Adrenal gland (tissue), 12 donors: ENCODE measurements around the gene TBC1D30. TPM values are rescaled to one million over a fixed set of nuclear protein-coding genes. Genes with fewer than 3 reads are reported as not detected.

Source experiments
- DNase-seq, 7 donors: peaks; one replicate each; pipeline ENCODE4 v3.0.0-alpha.2; 2019 to 2020
- H3K27ac ChIP-seq, 5 donors: fragments of 200-600 bp; sonication (generic) in 4 of 5; 1 replicate in 3 of 5; 2 replicates in 2 of 5; pipeline versions ENCODE4 v1.5.1 to v1.8.0; 2016 to 2020; ENCODE audit warnings: mild to moderate bottlenecking in 1 of 5
- H3K27me3 ChIP-seq: fragments of 200-600 bp; 2 replicates; pipeline ENCODE4 v1.8.0; 2021
- H3K36me3 ChIP-seq, 2 donors: fragments of 200-600 bp; replicated peaks in 1 of 2; 1 replicate in 1 of 2; 2 replicates in 1 of 2; pipeline versions ENCODE4 v1.5.1 to v1.8.0; 2018 to 2022
- H3K4me1 ChIP-seq, 2 donors: fragments of 200-600 bp; replicated peaks in 1 of 2; 1 replicate in 1 of 2; 2 replicates in 1 of 2; pipeline versions ENCODE4 v1.5.1 to v1.8.0; 2018 to 2021
- H3K4me3 ChIP-seq, 4 donors: fragments of 200-600 bp; sonication (generic) in 3 of 4; one replicate each; pipeline ENCODE4 v1.5.1; 2016 to 2018
- H3K9me3 ChIP-seq, 3 donors: fragments of 200-600 bp; sonication (generic) in 1 of 3; replicated peaks in 1 of 3; 1 replicate in 2 of 3; 2 replicates in 1 of 3; pipeline versions ENCODE4 v1.5.1 to v1.8.0; 2016 to 2021
- CTCF ChIP-seq, 6 experiments: fragments of 450-650 bp in 4 of 6; fragments of 200-600 bp in 2 of 6; sonication (generic) in 1 of 6; IDR thresholded peaks; 1 replicate in 5 of 6; 2 replicates in 1 of 6; pipeline versions ENCODE4 v1.5.1 to v1.8.0; 2016 to 2021; ENCODE audit warnings: antibody characterized with exemption in 6 of 6, mild to moderate bottlenecking in 2 of 6, moderate library complexity in 1 of 6
- POLR2A ChIP-seq, 2 donors: fragments of 450-650 bp; IDR thresholded peaks; one replicate each; pipeline ENCODE4 v1.6.1; 2017; ENCODE audit warnings: antibody characterized with exemption in 2 of 2, mild to moderate bottlenecking in 2 of 2, moderate library complexity in 1 of 2
- WGBS, 4 donors: extraction: QIAGEN DNeasy Blood & Tissue Kit in 2 of 4; methylation state at CpG; one replicate each; pipeline versions ENCODE4 v1.1.5 to v1.1.7; 2013 to 2017; 5-methylcytosine and 5-hydroxymethylcytosine counted together
- intact Hi-C, 2 donors: fragments of 100-400 bp; cut with DNase I; formaldehyde crosslinking; loops; one replicate each; pipeline versions ENCODE4 v1.14.1 to v1.15.0; 2022 to 2023
- polyA plus RNA-seq, 3 donors: library from polyadenylated mRNA; stranded (reverse); fragments of 200-250 nt in 2 of 3; fragments of 350-450 nt in 1 of 3; fragmentation: Illumina TruSeq in 1 of 3; extraction: RNeasy Lipid Tissue Mini Kit (QIAGEN cat#74804) in 1 of 3; gene quantifications; one replicate each; pipeline ENCODE4 v1.2.3, GENCODE V29; 2013 to 2014
- total RNA-seq, 9 donors: library from RNA; depleted of rRNA in 4 of 9; stranded (reverse); fragments of >200 nt in 4 of 9; fragments of 120-200 nt in 1 of 9; fragmentation: NEBNext Ultra II Directional in 1 of 9; extraction: Animal tissue kit (Norgen Biotek cat#: 25700) in 1 of 9; gene quantifications; one replicate each; pipeline versions ENCODE4 v1.1.0 to v1.2.4, GENCODE V29; 2013 to 2023
- donor health status: healthy with polysubstance abuse.
- donor health status: Bipolar disorder and iron deficiency.
- donor health status: DM: yes; HTN: yes; CAD: no.
- donor health status: DM: no; HTN: no; CAD: no.
- donor health status: DM: no; HTN: no; CAD: no.
- donor health status: DM: yes; HTN: yes; CAD: no.

TBC1D30 gene
- total and polyA plus RNA-seq, 12 donors: 1.2 to 13.3 (median 3.9) TPM

DNA sequence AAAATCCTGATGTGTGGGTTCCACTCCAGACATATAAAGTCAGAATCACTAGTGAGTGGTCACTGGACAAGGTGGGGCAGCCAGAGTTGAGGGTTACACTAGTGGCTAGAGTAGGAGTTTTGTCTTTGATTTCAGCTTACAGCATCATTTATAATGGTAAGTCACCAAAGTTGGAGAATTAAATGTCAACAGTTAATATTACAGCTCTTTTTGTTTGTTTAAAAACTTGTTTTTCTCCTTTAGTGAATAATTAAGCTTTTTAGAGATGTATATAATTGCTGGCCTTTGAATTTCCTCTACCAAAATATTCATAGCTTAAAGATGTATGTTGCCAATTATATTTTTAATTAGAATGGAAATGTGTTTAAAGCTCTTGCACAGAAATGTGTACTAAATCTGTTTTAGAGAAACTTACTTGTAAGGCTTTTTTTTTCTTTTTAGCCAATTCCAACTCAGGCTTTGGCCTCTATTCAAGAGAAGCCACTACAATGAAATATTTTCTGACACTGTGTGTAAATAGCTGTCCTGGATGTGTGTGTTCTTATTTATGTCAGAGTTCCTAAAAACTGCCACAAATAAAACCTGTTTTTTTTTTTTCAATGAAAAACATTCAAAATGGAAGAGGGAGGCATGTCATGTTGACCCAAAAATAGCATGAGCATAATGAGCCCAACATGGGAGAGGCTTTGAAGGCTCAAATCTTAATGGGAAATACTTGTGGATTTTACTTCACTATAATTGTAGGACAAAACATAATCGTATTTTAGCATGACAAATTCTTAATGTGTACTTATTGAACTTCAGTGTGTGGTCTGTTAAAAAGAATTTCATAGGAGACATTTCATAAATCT, 92.2 kb downstream of the TBC1D30 start:
- H3K4me1 ChIP-seq: peaks cover 17 to 18% of the 10 kb centered on the region in 2 donors
- no peak overlapping the region for H3K4me3 ChIP-seq
- 28 to 40% (median 37%) methylated on average over 1 of the region's 1 CpG for WGBS, 4 donors
- intact Hi-C loops: no loop called here
- no peaks in the 10 kb centered on the region for H3K9me3 ChIP-seq
- no peaks in the 10 kb centered on the region for H3K27me3 ChIP-seq
- H3K36me3 ChIP-seq: no peaks in the 10 kb centered on the region
- no peak for DNase-seq
- no peak for TF ChIP-seq CTCF (IDR thresholded peaks at IDR 0.05)
- no peak for TF ChIP-seq POLR2A (IDR thresholded peaks at IDR 0.05)
- no peak overlapping the region for H3K27ac ChIP-seq

DNA sequence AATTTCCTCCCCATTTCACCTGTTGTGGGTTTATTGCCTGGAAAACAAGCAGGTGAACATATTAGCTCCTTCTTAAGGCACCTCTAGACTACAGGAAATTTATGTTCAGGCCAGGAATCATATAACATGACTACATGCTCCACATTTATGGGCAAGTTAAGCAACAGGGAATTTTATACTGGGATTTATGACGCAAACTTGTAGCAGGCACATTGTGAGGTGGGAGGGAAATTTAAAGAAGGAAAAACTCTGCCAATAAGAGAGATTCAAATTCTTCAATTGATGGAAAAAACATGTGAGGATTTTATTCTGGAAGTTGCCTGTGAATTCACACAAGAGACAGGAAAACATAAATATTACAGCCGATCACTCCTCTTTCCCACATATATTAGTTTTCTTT, 93.9 kb downstream of the TBC1D30 start:
- H3K4me1 ChIP-seq: peaks cover 1% of the 10 kb centered on the region in 2 donors
- intact Hi-C loops: no loop called here
- WGBS, 4 donors: 89 to 97% (median 96%) methylated on average over 2 of the region's 2 CpGs
- no peak overlapping the region for H3K4me3 ChIP-seq
- TF ChIP-seq POLR2A (IDR thresholded peaks at IDR 0.05): no peak
- TF ChIP-seq CTCF (IDR thresholded peaks at IDR 0.05): no peak
- H3K36me3 ChIP-seq: no peaks in the 10 kb centered on the region
- H3K27ac ChIP-seq: no peak overlapping the region
- DNase-seq: no peak
- H3K27me3 ChIP-seq: no peaks in the 10 kb centered on the region
- H3K9me3 ChIP-seq: no peaks in the 10 kb centered on the region

GRCh38 chr12:64918801-64919200, 94.4 kb downstream of the TBC1D30 start:
- intact Hi-C loops: no loop called here
- 91 to 96% (median 93%) methylated on average over 2 of the region's 2 CpGs for WGBS, 4 donors
- H3K4me3 ChIP-seq: no peak overlapping the region
- no peak for DNase-seq
- H3K4me1 ChIP-seq: no peaks in the 10 kb centered on the region
- no peak overlapping the region for H3K27ac ChIP-seq
- no peaks in the 10 kb centered on the region for H3K36me3 ChIP-seq
- no peak for TF ChIP-seq CTCF (IDR thresholded peaks at IDR 0.05)
- no peak for TF ChIP-seq POLR2A (IDR thresholded peaks at IDR 0.05)
- H3K27me3 ChIP-seq: no peaks in the 10 kb centered on the region
- H3K9me3 ChIP-seq: no peaks in the 10 kb centered on the region

DNA sequence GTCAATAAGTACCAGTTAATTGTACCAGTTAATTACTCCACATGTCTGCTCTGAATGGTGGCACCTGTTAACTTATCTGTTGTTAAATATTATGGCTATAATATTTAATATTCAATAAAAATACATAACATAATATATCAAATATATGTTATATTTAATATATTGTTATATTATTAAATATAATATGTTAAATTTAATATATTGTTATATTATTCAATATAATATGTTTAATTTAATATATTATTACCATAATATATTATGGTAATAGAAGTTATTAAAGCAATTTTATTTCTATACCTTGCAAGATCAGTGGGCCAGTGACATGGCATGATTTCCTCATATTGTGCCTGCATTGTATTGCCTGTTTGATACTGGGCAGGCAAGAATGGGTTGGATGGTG, 98.4 kb downstream of the TBC1D30 start:
- Histone ChIP-seq H3K4me1 (no peaks in the 10 kb centered on the region), H3K27ac (no peak overlapping the region), H3K36me3 (no peaks in the 10 kb centered on the region), H3K9me3 (no peaks in the 10 kb centered on the region), H3K27me3 (no peaks in the 10 kb centered on the region), H3K4me3 (no peak overlapping the region)
- DNase-seq: no peak
- no peak for TF ChIP-seq CTCF (IDR thresholded peaks at IDR 0.05)
- no peak for TF ChIP-seq POLR2A (IDR thresholded peaks at IDR 0.05)
- intact Hi-C loops: no loop called here
